Activated T-helper 1 cell treated with anti-CD3 and anti-CD28 coated beads, Interleukin-2, amount 50 U/mL, for 16 hours (primary cell): ENCODE data around the gene GABBR1.

Experiments
- DNase-seq, 2 donors: peaks; one replicate each; pipeline ENCODE4 v3.0.0-alpha.2; 2020; ENCODE audit warnings: low read depth in 1 of 2, low spot score in 1 of 2

Gene GABBR1

GRCh38 chr6:29624520-29624961, 8.4 kb downstream of the GABBR1 start:
- DNase-seq: no peak

- DNase-seq: no peak
These were observed 12.4 kb downstream of the GABBR1 start for GRCh38 chr6:29620630-29621029.

- no peak for DNase-seq
These were observed 13.3 kb downstream of the GABBR1 start for GRCh38 chr6:29619578-29620160.

GRCh38 chr6:29617782-29618554, 15.0 kb downstream of the GABBR1 start:
- no peak for DNase-seq

GRCh38 chr6:29611426-29611825, 21.6 kb downstream of the GABBR1 start:
- no peak for DNase-seq

GRCh38 chr6:29610540-29610939, 22.4 kb downstream of the GABBR1 start:
- DNase-seq: no peak

- no peak for DNase-seq
These were observed 24.9 kb downstream of the GABBR1 start for GRCh38 chr6:29608131-29608530.

GRCh38 chr6:29603930-29604329, 29.1 kb downstream of the GABBR1 start:
- no peak for DNase-seq

- DNase-seq: no peak
These were observed 29.5 kb downstream of the GABBR1 start for GRCh38 chr6:29603456-29603855.

- DNase-seq: no peak
These were observed 30.2 kb downstream of the GABBR1 start for GRCh38 chr6:29602564-29603361.

- DNase-seq: no peak
These were observed 34.7 kb downstream of the GABBR1 start for GRCh38 chr6:29598172-29598747.

GRCh38 chr6:29597184-29597583, 35.8 kb downstream of the GABBR1 start:
- DNase-seq: no peak

- DNase-seq: no peak
These were observed 36.5 kb downstream of the GABBR1 start for GRCh38 chr6:29596381-29596900.

GRCh38 chr6:29593199-29593855, 39.7 kb downstream of the GABBR1 start:
- DNase-seq: no peak

GRCh38 chr6:29591677-29592076, 41.3 kb downstream of the GABBR1 start:
- no peak for DNase-seq

- DNase-seq: no peak
These were observed 42.7 kb downstream of the GABBR1 start for GRCh38 chr6:29590218-29590808.

GRCh38 chr6:29589423-29590048, 43.4 kb downstream of the GABBR1 start:
- DNase-seq: peak; percentile 7 to 15

- DNase-seq: no peak
These were observed 48.2 kb downstream of the GABBR1 start, which contains the start of gene OR2H2 for GRCh38 chr6:29584821-29585220. OR2H2 (plus strand) TSS chr6:29585121; CDS start chr6:29587945, 2,824 bp downstream.

GRCh38 chr6:29577544-29577943, 55.4 kb downstream of the GABBR1 start:
- no peak for DNase-seq

GRCh38 chr6:29576056-29576455, 56.9 kb downstream of the GABBR1 start:
- no peak for DNase-seq
